Neural progenitor cell (in vitro differentiated cells): ENCODE measurements around the gene PPP1R9B.

Experiments
- CTCF ChIP-seq: fragments of 200-600 bp; sonication (generic); IDR thresholded peaks from 2 replicates; pipeline ENCODE4 v1.5.1; 2017; ENCODE audit warnings: antibody characterized with exemption, mild to moderate bottlenecking
- EZH2 ChIP-seq: fragments of 200-600 bp; sonication (generic); IDR thresholded peaks from 2 replicates; pipeline ENCODE4 v1.6.1; 2017; ENCODE audit warnings: antibody characterized with exemption, mild to moderate bottlenecking, moderate library complexity
- EZH2phosphoT487 ChIP-seq: fragments of 200-600 bp; sonication (generic); IDR thresholded peaks from 2 replicates; pipeline ENCODE4 v1.6.1; 2017; ENCODE audit warnings: antibody characterized with exemption

GRCh38 chr17:50090971-50091917 lies 59.2 kb downstream of the PPP1R9B start:
- TF ChIP-seq CTCF (no peak), EZH2phosphoT487 (no peak), EZH2 (no peak)
